ENCODE measurements around the gene SLC1A2. TPM values are rescaled to one million over a fixed set of nuclear protein-coding genes. Genes with fewer than 3 reads are reported as not detected.

The SLC1A2 gene
- total RNA-seq, 4 donors from 2014 or later, result 0.65 to 1.3 (median 0.68) TPM; not detected in 1

GRCh38 chr11:35256296-35256695 lies 163.1 kb downstream of the SLC1A2 start:
- no peak for TF ChIP-seq CTCF (IDR thresholded peaks at IDR 0.05; ENCODE audit: low read depth)

- TF ChIP-seq CTCF (IDR thresholded peaks at IDR 0.05; ENCODE audit: low read depth), result no peak
Measured at GRCh38 chr11:35255514-35255913, 163.8 kb downstream of the SLC1A2 start.

- no peak for TF ChIP-seq CTCF (IDR thresholded peaks at IDR 0.05; ENCODE audit: low read depth)
Measured at GRCh38 chr11:35253237-35253636, 166.1 kb downstream of the SLC1A2 start.

- TF ChIP-seq CTCF (IDR thresholded peaks at IDR 0.05; ENCODE audit: low read depth), result no peak
Measured at GRCh38 chr11:35250621-35251020, 168.7 kb downstream of the SLC1A2 start.

GRCh38 chr11:35250192-35250591 lies 169.2 kb downstream of the SLC1A2 start:
- TF ChIP-seq CTCF (IDR thresholded peaks at IDR 0.05; ENCODE audit: low read depth), result no peak

- TF ChIP-seq CTCF (IDR thresholded peaks at IDR 0.05; ENCODE audit: low read depth), result no peak
Measured at GRCh38 chr11:35248558-35249323, 170.6 kb downstream of the SLC1A2 start.

GRCh38 chr11:35247863-35248262 lies 171.5 kb downstream of the SLC1A2 start:
- no peak for TF ChIP-seq CTCF (IDR thresholded peaks at IDR 0.05; ENCODE audit: low read depth)
